Activated CD8-positive, alpha-beta memory T cell treated with anti-CD3 and anti-CD28 coated beads, Interleukin-2, amount 50 U/mL, for 1 hour (primary cell): ENCODE results near the gene OXT.

Source experiments
- DNase-seq: peaks from one replicate; pipeline ENCODE4 v3.0.0-alpha.2; 2020; ENCODE audit errors: extremely low read depth

The OXT gene

DNA sequence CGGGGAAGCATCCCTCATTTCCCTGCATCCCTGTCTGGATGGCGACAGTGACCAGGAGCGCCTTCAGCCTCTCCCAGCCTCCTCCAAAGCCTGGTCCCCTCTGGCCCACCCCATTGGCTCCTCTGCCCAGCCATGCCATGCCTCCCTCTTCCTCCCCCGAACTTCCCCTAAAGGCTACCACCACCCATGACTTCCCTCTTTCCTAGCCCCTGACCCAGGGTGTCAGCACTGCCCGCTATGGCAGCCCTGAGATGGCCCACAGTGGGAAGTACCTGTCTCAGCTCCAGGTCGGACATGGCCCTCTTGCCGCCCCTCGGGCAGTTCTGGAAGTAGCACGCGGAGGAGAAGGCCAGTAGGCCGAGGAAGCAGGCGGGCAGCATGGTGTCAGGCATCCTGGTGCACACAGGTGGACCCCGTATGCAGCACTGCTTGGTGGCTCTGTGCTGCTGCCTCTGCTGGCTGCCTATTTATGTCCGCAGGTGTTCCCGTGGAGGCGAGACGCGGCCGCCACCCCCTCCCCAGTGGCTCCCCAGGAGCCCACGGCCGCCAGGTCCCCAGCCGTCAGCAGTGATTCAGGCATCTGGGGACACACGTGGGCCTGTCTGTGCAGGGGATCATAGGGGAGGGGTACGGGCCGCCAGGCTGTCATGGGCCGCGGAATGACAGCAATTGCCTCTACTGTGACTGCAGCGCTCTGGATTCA lies 13.0 kb downstream of the OXT start, which contains the start of gene AVP:
Gene AVP (minus strand): TSS at position 442 of the 703 bp plus-strand sequence. CDS start 50 bp downstream, at position 392.
- DNase-seq, result no peak

DNA sequence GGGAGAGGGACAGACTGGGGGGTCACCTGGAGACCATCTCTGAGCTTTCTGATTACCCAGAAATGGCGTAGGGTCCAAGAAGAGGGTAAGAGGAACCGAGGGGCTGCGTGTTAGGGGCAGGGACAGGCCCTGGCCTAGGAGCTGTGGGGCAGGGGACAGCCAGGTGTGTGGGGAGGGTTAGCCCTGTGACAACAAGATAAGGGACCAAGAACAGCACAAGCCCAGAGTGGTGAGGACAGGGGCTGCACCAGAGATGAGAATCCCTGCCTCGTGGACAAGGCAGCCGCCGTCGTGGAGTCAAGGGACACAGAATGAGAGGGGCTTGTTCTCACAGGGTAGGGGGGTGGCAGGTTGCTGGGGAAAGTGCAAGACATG lies 13.6 kb downstream of the OXT start:
- no peak for DNase-seq

DNA sequence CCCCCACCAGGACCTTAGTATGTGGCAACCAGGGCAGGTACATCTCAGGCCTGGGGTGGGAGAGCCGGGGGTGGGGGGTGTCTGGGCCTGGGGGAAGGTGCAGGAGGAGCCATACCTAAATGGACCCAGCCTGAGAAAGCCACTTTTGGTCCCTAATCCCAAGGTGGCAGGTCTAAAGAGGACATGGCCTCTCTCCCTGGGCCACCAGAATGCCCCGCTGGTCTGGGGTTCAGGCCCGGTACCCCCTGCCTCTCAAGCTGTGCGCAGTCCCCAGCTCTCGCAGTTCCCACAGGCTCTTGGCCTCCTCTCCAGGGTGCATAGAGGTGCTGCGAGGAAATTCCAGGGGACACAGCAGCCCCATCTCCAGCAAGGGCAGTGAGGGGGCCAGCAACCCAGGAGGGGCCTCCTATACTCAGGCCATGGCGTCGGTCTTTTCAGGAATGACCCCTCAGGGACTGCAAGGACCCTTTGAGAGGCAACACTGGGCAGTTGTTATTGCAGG lies 14.2 kb downstream of the OXT start:
- DNase-seq, result no peak

DNA sequence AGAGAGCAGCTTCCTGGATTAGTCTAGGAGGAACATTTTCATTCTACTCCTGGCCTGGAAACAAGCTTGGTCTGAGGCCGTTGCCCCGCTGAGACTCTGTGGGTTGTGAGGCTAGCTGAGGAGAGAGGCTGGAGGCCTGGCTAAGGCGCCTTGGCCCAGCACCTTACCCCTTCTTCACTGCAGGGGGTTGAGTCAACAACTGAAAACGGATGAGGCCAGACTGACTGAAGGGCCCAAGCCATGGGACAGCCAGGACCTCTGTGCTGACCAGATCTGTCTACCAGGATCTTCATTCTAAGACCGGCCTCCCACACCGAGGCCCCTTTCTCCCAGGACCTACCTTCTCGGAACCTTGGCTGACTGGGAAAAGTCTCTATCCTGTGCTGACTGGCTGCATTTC lies 16.6 kb downstream of the OXT start:
- DNase-seq, result no peak

DNA sequence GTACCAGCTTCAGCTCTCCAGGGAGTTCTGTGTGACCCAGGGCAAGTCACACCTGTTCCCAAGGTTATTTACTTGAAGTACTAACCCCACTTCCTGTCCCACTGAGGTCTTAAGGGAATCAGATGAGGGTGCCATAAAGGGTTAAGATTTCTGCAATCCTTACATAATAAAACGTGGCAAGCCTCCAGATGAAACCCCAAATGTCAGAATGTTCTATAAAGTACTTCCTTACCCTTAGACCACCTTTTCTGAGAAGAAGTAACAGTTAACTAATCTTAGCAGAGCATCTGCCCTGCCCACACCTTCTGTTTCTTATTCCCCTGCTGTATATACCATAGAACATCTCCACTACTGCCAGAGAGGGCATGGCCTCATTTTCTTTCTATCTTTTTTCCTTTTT lies 19.1 kb downstream of the OXT start:
- no peak for DNase-seq

DNA sequence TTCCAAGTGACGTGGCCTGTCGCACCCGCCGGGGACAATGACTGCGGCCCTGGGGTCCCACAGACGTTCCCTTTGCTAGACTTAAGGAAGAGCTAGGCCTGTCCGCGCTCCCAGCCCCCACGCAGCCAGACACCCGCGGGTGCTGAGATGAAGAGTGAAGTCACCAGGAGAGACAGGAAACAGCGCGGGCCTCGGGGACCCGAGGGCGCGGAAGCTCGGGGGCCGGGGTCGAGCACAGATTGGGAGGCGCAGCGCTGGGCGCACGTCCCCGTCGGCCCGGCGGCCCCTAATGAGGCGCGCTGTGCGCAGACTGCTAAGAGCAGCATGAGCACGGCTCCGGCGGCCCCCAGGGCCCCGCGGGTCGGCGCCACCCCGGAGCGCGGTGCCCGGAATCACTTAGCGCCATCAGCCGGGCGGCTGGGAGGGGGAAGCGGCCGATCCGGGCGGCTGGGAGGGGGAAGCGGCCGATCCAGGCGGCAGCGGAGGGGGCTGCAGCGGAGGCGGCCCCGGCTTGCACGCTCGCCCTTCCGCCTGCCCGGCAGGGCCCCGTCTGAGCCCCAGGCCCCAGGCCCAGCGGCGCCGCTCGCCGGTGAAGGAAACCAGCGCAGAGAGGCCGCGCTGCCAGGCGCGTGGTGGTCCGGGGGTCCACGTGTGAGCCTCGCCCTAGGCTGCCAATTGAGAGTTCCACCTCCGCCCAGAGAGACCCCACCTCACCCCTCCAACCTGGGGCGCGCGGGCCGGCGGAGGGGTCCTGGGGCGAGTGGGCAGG lies 21.4 kb downstream of the OXT start:
- no peak for DNase-seq

DNA sequence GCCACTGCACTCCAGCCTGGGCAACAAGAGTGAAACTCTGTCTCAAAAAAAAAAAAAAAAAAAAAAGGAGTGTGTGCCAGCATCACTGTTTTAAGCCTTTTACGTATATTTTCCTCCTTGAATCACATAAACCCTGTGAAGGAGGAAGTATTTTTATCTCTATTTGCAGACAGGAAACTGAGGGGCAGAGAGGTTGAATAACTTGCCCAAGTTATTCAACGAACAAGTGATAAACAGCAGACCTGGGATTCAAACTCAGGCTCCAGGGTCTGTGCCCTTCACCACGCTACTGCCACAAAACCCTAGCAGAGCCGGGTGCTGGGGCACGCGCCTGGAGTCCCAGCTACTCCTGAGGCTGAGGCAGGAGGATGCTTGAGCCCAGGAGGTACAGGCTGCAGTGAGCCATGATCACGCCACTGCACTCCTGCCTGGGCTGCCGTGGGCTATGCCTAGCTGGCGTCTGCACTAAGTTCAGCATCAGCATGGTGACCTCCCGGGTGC lies 22.5 kb downstream of the OXT start:
- no peak for DNase-seq

DNA sequence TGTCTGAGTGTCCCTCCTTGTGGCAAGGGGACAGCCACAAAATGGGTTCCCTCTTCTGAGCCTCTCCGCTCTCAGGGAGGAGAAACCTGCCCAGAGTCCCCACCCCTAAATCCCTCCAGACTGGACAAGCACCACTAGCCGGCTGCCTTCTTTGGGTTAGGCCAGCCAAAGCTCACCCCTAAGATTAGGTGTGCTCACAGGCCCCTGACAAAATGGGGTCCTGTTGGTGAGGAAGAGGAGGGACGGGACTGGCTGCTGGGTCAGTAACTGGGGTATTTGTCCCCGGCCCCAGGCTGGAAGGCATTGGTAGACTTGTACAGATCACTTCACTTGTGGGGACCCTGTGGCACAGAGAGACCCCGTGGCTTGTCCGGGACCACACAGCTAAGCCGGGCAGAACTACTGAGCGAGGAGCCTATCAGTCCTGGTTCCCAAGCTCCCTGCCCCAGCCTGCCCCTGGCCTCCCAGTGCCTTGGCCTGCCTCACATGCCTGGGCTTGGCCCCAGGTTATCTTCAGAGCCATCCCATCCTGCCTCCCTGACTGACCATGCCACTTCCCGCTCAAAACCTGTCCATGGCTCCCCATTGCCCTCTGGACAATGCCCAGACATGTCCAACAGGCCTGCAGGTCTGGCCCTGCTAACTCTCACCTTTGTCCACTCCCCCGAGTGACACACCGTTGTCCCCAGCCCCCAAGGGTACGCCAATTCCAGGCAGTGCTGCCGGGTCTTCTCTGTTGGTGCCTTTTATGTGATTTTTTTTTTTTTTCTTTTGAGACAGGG lies 23.6 kb downstream of the OXT start:
- DNase-seq, result no peak

DNA sequence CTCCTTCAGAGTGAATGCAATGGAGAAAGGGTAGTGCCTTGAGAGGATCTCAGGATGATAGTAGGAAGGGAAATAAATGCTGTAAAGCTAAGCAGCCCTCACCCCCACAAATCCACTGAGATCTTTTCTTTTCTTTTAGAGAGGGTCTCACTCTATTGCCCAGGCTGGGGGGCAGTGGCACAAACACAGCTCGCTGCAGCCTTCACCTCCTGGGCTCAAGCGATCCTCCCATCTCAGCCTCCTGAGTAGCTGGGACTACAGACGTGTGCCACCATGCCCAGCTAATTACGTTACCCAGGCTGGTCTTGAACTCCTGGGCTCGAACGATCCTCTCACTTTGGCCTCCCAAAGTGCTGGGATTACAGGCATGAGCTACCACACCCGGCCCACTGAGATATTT lies 29.1 kb downstream of the OXT start:
- no peak for DNase-seq

DNA sequence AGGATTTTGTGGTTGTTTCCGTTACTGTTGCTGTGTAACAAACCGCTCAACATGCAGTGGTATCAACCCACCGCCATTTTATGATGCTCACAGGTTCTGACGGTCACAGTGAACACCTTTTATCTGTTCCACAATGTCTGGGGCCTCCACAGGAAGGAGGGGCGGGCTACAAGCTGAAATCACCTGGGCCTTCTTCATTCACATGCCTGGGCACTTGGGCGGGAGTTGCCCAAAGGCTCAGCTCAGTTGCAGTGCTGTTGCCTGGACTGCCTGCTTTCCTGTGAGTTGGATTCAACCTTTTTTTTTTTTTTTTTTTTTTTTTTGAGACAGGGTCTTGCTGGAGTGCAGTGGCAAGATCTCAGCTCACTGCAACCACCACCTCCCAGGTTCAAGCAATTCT lies 29.8 kb downstream of the OXT start:
- DNase-seq, result no peak

DNA sequence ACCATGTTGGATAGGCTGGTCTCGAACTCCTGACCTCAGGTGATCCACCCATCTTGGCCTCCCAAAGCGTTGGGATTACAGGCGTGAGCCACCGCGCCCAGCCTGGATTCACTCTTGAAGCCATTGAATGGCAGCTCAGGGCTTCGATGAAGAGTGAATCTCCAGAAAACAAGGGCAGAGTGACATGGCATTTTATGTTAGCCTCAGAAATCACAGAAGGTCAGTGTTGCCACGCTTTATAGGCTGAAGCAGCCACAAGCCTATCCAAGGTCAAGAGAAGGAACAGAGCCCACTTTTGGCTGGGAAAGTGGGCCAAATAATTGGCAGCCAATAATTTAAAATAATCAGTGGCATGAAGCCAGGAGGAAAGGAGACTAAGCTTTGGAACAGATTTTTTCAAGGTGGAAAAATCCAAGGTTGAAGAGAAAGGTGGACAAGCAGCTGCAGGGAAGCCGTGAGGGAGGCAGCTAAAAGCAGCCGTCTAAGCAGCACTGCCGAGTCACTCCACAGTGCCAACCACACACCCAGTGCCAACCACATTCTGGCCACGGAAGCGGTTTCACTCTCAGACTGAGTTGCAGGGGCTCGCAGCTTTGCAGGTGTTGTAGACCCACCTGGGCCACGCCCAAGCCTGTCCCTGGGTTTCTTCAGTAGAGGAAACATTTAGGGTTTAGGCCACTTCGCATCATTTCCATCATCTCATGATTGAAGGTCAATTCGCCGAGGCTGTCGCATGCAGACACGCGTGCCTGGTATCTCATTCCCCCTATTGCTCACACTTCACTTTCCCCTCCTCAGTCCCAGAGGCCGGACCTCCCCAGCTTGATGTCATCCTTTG lies 30.5 kb downstream of the OXT start:
- peak; percentile 42 for DNase-seq

DNA sequence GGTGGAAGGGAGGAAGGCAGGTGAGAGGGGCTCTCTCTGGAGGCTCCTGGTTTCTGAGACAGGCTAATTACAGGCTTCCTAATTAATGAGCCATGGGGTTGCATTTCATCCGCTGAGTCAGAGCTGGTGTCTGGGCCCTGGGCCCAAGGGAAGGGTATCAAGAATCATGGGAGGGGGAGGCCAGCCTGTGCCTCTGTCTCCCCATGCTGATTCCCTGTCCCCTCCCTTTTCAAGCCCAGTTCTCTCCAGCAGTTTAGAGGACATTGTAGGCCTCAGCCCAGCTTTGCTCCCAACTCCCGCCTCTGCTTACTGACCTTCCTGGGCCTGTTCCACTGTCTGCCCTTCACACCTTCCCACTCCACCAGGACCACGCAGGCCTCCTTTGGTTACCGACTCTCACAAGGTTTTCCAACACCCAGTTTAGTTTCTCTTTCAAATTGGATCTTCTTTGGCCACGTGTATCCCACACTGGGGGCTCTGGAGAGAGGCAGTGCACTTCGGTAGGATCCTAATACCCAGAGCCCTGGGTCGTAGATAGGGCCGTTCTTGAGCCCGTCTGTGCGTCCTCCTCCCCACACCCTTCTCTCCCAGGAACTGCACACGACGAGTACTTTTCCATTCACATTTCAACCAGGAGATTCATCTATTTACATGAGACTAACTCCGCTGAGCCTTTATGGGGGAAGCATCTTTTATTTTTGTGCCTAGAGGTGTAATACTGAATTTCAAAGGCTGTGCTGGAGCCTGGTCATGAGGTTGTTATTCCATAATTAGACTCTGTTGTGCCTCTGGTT lies 31.4 kb downstream of the OXT start:
- no peak for DNase-seq

DNA sequence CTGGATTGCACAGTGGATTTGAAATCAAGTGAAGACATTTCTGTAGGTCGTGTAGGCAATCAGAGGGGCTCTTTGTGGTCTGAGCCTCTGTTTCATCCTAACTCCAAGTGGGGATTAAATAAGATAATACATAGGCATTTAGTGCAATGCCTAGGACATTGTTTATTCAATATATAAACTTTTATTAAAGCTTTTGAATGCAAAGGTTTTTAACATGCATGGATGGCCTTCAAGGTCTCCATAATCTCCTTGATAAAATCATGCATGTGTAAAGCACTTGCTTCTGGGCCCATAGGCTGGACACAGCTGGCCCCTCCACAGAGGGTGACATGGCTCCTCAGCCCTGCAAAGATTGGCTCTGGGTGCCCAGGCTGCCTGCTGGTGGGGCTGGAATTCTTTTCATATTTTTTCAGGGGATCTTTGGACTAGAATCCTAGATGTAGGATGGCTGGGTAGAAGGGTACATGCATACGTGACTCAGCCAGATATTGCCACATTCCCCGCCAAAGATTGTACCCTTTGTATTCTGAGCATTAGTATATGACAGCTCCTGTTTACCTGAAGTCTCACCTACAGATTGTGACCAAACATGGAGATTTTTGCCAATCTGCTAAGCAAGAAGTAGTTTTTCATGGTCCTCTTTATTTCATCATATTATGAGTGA lies 32.1 kb downstream of the OXT start:
- DNase-seq, result no peak

DNA sequence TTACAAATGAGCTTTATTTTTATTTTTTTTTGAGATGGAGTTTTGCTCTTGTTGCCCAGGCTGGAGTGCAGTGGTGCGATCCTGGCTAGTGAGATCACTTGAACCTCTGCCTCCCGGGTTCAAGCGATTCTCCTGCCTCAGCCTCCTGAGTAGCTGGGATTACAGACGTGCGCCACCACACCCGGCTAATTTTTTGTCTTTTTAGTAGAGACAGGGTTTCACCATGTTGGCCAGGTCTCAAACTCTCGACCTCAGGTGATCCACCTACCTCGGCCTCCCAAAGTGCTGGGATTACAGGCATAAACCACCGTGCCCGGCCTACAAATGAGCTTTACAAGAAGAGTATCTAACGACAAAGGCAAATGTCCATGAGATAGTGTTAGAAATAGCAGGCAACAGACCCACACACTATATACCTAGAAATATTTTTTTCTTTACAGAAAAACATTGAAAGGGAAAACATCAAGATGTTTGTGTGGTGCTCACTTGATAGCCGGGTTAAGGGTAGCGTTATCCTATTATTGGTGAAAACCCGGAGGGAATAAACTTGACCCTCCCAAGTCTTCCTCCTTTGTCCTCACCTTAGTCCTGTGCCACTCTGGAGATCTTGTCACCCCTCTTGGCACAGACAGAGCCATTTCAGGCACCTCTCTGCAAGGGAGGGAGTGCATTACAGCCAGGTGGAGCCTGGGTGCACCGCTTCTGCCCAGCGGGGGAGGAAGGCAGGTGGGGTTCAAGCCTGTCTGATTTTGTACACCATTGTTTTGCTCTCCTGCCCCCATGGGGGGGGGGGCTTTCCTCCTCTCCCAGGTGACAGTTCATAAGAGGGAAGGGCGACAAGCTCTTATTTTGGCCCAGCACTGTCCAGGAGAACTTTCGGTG lies 34.1 kb downstream of the OXT start:
- DNase-seq, result no peak

DNA sequence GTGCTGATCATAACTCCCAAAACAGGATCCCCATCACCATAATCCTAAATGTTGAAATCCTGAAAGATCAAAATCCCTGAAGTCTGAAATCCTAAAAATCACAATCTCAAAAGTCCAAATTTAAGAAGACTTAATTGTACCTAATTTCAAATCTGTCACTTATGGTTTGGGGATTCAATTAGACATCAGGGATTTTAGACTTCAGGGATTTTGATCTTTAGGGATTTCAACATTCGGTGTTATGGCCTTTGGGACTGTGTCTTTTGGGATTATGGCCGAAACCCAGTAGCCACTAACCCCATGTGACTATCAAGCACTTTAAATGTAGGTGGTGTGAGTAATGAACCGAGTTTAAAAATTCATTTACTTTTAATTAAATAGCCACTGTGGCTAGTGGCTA lies 34.8 kb downstream of the OXT start:
- no peak for DNase-seq

DNA sequence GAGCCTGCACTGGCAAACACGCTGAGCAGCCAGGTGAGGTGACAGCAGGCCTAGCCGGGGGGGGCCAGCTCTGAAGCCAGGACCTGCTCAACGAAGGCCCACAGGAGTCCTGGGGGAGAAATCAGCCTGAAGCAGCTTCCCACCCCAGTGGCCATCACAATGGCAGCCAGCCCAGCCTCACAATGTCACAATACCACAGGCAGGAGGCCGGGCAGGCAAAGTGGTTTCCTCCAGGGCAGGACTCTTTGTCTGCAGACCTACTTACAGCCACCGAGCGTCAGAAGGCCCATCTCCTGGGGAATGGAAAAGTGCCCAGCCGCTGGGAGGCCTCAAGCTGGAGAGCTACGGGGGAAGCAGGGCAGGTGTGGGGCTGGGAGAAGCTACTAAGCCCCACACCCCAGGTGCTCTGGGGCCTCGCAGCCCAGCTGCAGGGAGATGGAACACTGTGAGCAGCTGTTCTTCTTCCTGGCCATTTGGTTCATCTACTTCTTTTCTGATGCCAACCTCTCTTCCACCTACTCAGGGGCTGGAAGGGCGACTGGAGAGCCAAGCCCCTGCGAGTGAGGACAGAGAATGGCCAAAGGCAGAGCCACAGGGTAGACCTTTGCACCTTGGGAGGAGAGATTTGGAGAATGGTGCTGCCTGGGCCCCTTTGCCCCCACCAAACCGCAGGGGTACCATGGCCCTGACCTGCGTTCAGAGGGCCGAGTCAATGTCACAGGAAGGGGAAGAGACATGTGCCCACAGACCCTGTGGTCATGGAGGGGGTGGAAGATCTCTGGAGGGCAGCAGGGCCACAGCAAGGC lies 35.4 kb downstream of the OXT start:
- DNase-seq, result no peak

DNA sequence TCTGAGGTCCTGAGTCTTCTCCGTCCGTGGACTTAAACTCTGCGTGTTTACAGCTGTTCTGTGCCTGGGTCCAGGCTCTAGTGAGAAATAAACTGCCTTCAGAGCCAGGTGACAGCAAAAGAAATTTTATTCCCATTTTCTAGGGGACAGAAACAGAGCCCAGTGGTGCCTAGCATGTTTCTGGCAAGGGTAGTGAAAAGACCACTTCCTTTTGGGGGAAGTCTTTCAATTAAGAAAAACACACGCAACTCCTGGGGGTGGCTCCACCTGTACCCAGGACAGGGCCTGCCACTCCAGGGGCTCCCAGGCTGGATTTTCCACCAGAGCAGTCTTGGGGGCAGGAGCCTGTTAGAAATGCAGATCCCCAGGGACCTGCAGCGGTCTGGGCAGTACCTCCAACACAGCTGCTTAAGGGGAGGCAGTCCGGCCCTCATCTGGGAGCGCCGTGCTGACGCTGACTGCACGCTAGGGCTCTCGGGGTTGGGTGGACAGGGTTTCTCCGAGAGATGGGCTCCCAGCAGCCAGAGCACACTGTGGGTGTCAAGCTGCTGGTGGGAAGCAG lies 36.1 kb downstream of the OXT start:
- DNase-seq, result no peak
